ENCODE data around the gene CSN3.

DNA sequence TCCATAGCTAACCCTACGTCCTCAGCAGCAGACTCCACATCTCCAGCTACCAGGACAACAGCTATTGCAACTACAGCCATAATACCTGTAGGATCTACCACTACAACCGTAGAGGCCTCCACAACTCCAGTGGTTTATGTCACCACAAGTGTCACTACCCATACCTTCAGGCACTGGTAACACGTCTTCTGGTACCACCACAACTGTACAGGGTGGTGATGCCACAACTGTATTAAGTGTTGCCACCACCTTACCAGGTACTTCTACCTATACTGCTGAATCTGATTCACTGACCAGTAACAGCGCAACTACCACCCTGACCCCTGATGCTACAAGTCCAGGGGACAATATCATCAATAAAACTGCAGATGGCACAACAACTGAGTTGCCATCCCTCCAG, 57.8 kb downstream of the CSN3 start:
- no peak for TF ChIP-seq CTCF (IDR thresholded peaks at IDR 0.05)
- no peak for TF ChIP-seq POLR2A (IDR thresholded peaks at IDR 0.05)
- TF ChIP-seq POLR2AphosphoS5 (IDR thresholded peaks at IDR 0.05) = no peak
- no peak for TF ChIP-seq EP300 (IDR thresholded peaks at IDR 0.05)
